NCI-H446 treated with DMSO at 0.1 percent for 48 hours (cell line): ENCODE results near the gene IQCH.
A peak's percentile ranks its signal among the peaks of the same experiment; 100 is the strongest.

Experiments used
- DNase-seq: peaks from one replicate; lab custom pipeline; 2025; lab: John Stamatoyannopoulos, UW

Gene IQCH

DNA sequence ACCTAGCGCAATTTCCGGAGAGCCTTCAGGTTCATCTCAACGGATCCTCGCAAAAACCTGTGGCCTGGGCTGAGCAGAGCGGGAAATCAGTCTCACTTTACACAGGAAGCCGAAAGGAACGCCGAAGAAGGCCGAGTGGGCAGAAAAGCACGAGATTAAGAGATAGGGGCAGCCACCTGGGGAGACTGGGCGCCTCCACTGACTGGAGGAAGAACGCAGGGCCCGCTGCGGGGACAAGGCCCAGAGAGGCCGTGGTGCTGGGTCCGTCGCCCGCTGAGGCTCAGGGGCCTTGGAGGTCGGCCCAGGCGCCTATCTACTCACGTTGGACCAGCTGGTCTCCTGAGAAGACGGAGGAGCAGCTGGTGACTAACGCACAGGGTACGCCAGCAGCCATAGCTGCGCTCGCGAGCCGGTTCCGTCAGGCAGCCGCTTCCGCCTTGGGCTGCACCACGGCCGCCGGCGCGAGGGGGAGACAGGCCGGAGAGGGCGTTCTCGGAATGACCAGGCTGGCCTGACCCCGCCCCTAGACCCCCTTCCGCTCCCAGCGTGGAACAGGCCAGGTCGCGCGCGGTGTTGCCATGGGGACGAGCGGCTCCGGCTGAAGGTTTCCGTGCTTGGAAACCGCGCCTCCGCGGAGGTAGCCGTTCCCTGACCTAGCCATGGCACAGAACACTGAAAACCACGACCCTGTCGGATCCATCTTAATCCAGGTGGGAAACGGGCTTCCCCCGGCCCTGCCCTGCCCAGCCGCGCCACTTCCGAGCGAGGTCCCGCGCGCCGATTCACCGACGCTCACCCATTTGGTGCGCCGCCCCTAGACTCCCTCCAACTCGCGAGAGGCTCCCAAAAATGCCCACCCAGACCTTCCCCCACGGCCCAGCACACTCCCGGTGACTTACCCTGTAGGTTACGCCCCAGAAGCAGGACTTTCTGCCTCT is at the start of gene IQCH, which contains the start of gene AAGAB:
Gene IQCH (plus strand): TSS at position 549 of the 938 bp plus-strand sequence. CDS start 111 bp downstream, at position 660.
Gene AAGAB (minus strand): TSS at position 424 of the 938 bp plus-strand sequence. CDS start 30 bp downstream, at position 394.
- DNase-seq: peak; percentile 82

DNA sequence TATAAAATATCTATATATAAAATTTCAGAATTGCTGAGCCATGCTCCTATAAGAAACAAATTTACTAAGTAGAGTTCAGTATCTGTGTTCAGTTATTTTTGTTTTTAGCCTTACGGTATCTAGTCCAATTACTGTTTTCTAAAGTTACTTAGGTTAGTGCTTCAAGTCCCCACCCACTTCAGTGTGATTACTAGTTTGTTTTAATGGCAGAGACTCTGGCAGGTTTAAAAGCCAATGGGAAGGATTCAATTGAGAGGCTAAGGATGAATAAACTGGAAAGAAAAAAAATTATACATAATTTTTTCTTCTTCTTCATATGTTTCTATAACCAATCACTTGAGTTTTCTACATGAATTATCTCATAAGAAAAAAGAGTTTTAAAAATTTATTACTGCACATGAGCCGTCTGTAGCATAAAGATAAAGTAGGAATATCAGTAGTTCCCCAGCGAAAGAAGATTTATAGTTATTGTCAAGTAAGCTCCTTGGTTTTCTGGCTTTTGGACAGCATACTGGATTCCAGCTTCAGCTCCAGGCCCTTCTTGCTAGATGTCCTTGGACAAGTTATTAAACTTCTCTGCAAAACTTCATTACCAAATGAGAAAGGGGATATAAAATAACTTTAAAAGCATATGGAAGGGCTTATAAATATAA is 46.9 kb upstream of the IQCH start:
- DNase-seq: no peak

DNA sequence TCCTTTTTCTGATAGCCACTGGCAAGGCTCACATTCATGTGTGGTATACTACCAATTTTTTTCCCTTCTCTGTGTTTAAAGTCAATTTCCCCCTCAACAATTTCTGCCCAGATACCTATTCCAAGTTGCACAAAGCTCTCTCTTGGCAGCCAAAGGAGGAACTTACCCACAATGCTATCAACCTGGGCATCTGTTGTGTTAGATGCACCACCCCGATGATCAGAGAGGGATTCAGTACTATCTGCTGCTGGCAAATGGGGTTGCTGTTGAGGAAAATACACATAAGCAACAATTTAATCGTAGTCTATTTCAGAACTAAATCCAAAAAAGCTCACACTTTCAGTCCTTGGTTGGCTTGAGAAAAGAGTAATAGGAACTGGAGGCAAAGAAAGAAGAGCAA is 46.2 kb upstream of the IQCH start:
- DNase-seq: no peak

GRCh38 chr15:67210555-67211168 is 43.9 kb upstream of the IQCH start:
- DNase-seq: no peak

DNA sequence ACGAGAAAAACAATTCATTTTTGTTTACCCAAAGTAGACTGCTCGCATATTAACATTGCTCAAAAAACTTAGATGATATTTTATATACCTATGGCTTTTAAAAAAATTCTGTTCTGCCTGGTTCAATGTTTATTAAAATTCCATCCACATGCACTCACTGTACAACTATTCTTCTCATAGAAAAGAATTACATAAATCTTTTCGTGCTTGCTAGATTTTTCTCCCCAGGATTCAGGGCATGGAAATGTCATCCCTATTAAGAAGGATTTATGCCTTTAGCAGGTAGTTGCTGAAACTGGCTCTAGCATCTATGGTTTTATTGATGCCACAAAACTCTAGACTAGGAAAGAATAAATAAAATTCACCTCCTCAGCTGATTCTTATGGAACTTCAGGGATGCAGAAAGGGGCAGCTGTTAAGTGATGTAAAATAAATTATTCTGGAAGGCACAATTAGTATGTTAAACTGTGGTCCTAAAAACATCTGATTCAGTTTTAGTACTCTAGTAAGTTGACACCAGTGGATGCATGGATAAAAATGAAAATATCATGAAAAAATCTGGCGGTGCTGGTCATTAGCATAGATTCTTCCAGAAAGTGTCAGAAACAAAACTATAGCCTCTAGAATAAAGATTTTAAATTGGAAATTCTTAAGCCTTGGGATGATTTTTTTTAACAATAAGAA is 41.8 kb upstream of the IQCH start:
- no peak for DNase-seq

DNA sequence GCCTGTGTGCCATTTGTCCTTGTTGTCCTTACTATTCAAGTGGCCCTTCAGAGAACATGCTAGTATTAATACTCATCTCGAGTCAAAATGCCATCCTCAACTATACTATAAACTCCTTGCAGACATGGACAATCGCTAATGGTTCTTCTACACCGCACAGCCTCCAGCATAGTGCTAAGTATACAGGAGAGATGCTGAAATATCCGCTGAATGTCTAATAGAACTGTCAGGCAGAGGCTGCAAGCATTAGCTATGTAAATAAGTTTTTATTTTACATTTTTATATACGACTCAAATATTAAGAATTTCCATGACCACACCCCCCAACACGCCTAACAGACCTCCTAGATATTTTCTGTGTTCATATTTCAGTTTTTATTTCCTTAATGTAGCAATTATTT is 39.5 kb upstream of the IQCH start:
- no peak for DNase-seq

DNA sequence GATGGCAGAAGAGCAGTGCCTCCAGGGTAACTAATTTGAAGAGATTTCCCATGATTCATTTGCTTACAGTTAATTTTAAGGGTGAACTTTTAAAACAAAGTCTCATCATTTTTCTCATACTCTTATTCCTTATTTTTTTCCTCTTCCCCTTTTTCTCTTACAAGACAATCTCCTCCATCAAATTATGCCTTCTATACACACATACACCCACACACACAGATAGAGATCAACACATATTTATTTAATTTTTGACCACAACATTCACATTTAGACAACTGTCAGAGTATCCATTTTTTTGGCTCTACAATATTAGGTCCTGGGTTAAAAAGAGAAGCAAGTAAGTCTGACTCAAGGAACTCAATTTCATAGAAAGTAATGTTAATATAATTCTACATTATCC is 37.7 kb upstream of the IQCH start:
- DNase-seq: no peak

DNA sequence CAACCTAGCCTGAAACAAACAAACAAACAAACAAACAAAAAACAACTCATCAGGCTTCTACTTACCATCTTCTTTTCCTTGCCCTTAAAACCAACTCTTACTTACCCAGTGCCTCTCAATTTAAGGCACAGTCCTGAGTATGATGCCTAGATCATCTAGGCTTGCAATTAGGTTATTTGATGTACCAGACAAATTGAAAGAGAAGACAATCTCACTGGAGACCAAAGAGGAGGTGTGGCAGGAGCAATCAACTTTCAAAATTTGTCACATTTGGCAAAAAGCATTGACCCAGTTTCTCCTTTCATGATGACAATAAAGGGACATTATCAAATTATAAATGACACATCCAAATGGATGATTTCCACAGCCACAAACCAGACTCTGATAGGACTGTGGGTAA is 36.2 kb upstream of the IQCH start:
- DNase-seq: no peak

DNA sequence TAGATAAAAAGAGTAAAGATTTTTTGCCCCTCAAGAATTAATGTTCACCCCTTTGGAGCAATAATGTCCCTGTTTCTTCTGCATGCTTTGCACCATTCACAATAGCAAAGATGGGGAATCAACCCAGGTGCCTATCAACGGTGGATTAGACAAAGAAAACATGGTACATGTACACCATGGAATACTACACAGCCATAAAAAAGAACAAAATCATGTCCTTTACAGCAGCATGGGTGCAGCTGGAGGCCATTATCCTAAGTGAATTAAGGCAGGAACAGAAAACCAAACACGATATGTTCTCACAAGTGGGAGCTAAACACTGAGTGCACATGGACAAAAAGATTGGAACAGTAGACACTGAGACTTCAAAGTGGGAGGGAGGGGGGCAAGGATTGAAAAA is 35.3 kb upstream of the IQCH start:
- DNase-seq: no peak

- DNase-seq: no peak
Observed at GRCh38 chr15:67224889-67225288, 29.7 kb upstream of the IQCH start.

- DNase-seq: no peak
Observed at GRCh38 chr15:67225336-67225735, 29.2 kb upstream of the IQCH start.

DNA sequence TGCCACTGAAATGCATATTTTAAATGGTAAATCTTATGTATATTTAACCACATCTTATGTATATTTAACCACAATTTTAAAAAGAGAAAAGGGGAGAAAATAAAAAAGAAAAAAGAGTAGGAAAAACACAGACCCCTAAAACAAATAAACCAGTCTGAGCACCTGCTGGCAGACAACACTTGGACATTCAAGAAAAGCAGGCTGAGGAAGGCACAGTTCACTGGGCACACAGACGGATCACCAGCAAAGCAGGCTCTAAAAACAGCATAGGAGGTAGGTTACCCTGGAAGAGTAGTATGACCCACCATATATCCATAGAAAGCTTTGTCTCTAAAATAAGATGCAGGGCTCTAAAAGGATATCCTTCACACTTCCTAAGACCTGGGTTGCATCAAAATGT is 27.2 kb upstream of the IQCH start:
- no peak for DNase-seq

GRCh38 chr15:67227846-67228245 is 26.7 kb upstream of the IQCH start:
- DNase-seq: no peak

DNA sequence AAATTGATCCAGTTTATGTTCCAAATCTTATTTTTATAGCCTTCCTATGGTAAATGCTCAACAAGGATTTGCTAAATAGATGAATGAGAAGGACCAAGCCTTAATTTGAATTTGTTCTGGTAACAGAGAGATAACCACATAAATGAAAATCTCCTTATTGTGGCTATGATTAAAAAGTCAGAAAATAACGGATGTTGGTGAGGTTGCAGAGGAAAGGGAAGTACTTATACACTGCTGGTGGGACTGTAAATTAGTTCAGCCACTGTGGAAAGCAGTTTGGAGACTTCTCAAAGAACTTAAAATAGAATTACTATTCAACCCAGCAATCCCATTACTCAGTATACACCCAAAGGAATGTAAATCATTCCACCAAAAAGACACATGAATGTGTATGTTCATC is 26.3 kb upstream of the IQCH start:
- no peak for DNase-seq

DNA sequence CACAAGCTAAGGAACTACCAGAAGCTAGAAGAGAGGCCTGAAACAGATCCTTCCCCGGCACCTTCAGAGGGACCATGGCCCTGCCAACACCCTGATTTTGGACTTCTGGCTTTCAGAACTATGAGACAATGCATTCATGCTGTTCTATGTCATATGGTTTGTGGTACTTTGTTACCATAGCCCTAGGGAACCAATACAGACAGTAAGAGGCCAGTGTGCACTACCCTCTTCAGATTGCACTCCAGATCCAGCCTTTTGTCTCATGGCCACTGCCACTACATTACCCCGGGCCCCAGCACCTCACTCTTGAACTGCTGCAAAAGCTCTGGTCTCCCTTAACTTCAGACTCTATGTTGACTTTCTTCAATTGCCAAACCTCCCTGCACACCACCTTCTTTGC is 24.1 kb upstream of the IQCH start:
- no peak for DNase-seq

- no peak for DNase-seq
Observed at GRCh38 chr15:67232591-67232990, 22.0 kb upstream of the IQCH start.

DNA sequence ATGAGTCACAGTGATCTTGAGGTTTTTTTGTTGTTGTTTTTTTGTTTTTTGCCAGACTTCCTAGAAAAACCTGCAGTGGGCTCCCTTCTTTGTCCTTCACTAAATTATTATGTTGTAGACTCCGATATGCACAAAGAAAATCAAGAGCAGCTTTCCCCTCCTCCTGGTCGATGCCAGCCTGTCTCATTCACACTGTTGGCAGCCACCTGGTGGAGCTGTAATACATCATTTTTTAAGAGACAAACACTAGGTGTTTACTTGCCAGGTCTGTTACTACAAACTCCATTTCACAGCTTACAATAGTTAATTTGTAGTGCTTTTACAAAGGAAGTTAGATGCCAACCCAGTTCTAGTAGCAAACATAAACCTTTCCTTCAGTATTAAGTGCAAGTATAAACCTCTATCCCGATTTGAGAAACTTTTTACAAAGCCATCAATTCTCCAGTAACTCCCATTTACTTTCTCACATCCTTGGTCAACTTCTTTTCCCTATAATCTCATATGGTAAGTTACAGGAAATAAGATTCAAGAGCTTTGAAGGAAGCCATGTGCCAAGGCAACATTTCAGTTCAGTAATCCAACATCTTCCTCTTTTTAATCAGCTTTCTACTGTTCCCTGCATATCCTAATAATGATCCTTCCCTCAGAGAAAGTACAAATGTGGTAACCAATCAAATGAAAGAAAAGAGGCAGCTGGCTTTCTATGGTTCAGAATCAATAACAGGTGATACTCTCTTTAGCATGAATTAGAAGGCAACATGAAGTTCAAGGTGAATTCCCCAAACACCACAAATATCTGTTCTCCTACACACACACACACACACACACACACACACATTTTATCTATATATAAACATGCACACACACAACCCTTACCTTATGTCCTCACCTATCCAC is 14.1 kb upstream of the IQCH start:
- DNase-seq: no peak

GRCh38 chr15:67241132-67241855 is 13.3 kb upstream of the IQCH start:
- no peak for DNase-seq

- no peak for DNase-seq
Observed at GRCh38 chr15:67242708-67243111, 11.9 kb upstream of the IQCH start.

- DNase-seq: peak; percentile 30
Observed at GRCh38 chr15:67244971-67245478, 9.6 kb upstream of the IQCH start.
